Heart right ventricle (tissue), 16 donors: Measurements from ENCODE around the gene MX2. TPM values are rescaled to one million over a fixed set of nuclear protein-coding genes. Genes with fewer than 3 reads are reported as not detected.

Source experiments
- ATAC-seq, 8 donors: fragments of 200-7000 bp; cut with Tn5 transposase; one replicate each; pipeline ENCODE4 v1.9.1; 2020; ENCODE audit warnings: mild to moderate bottlenecking in 8 of 8, moderate library complexity in 8 of 8, moderate number of reproducible peaks in 1 of 8
- DNase-seq, 2 donors: peaks; one replicate each; pipeline ENCODE4 v3.0.0-alpha.2; 2020
- H3K27ac ChIP-seq, 10 donors: fragments of 200-600 bp; sonication (generic) in 2 of 10; one replicate each; pipeline versions ENCODE4 v1.5.0 to v1.8.0; 2020 to 2022; ENCODE audit warnings: mild to moderate bottlenecking in 3 of 10
- H3K27me3 ChIP-seq, 7 donors: fragments of 200-600 bp; one replicate each; pipeline ENCODE4 v1.8.0; 2021 to 2022; ENCODE audit warnings: mild to moderate bottlenecking in 2 of 7
- H3K36me3 ChIP-seq, 9 donors: fragments of 200-600 bp; sonication (generic) in 1 of 9; one replicate each; pipeline versions ENCODE4 v1.5.0 to v1.8.0; 2020 to 2022; ENCODE audit warnings: mild to moderate bottlenecking in 2 of 9
- H3K4me1 ChIP-seq, 9 donors: fragments of 200-600 bp; sonication (generic) in 1 of 9; one replicate each; pipeline versions ENCODE4 v1.5.0 to v1.8.0; 2020 to 2022; ENCODE audit warnings: mild to moderate bottlenecking in 4 of 9
- H3K4me3 ChIP-seq, 10 donors: fragments of 200-600 bp; sonication (generic) in 2 of 10; one replicate each; pipeline versions ENCODE4 v1.5.0 to v1.8.0; 2020 to 2022; ENCODE audit warnings: mild to moderate bottlenecking in 7 of 10, moderate library complexity in 2 of 10
- H3K9me3 ChIP-seq, 11 donors: fragments of 200-600 bp in 10 of 11; sonication (generic) in 2 of 11; one replicate each; pipeline versions ENCODE4 v1.5.0 to v1.8.0; 2013 to 2022; ENCODE audit warnings: mild to moderate bottlenecking in 2 of 11, control low read depth in 1 of 11, moderate library complexity in 1 of 11
- WGBS, 2 donors: extraction: QIAGEN DNeasy Blood & Tissue Kit; methylation state at CpG; one replicate each; pipeline ENCODE4 v1.1.7; 2013; ENCODE audit warnings: inconsistent platforms in 1 of 2; 5-methylcytosine and 5-hydroxymethylcytosine counted together
- intact Hi-C, 10 donors: fragments of 100-400 bp; cut with DNase I; formaldehyde crosslinking; loops; one replicate each; pipeline versions ENCODE4 v1.11.1 to v1.14.2; 2022
- polyA plus RNA-seq, 2 donors: library from polyadenylated mRNA; stranded (reverse); fragments of 200-250 nt; gene quantifications; one replicate each; pipeline ENCODE4 v1.2.3, GENCODE V29; 2013
- total RNA-seq, 10 donors: library from RNA; stranded (reverse); fragmentation: NEBNext Ultra II Directional in 3 of 10; extraction: Animal tissue kit (Norgen Biotek cat#: 25700) in 3 of 10; gene quantifications; one replicate each; pipeline versions ENCODE4 v1.2.1 to v1.2.4, GENCODE V29; 2021 to 2023
- TF ChIP-seq, protein P1 (sequence below), 9 donors: fragments of 200-600 bp; sonication (generic) in 2 of 9; IDR thresholded peaks; one replicate each; pipeline versions ENCODE4 v1.5.0 to v1.8.0; 2021 to 2022; ENCODE audit warnings: antibody characterized with exemption in 9 of 9, mild to moderate bottlenecking in 5 of 9, moderate library complexity in 1 of 9
- donor health status: Arrhythmogenic right ventricular cardiomyopathy.
- donor health status: ischemic (EF 13 %, LVEDD 7.1; RV severe dilation, severe dysfunction).
- donor health status: healthy with polysubstance abuse.
- donor health status: DM: no; HTN: yes; CAD: no.
- donor health status: DM: no; HTN: no; CAD: no.
- donor health status: ischemic (EF 25% LVEDD 6.9; RV normal size, moderate dysfunction).
- donor health status: ischemic (EF 25% LVEDD 5.7; RV mildly dilated, moderate dysfunction).
- donor health status: healthy.
- donor health status: DM: yes; HTN: yes; CAD: no.
- donor health status: Ischemic cardiomyopathy.
- donor health status: ischemic (EF 35%, LVEDD 5.7; RV mildly dilated, moderate dysfunction).
- donor health status: nonischemic (EF 11% LVEDD 7.7; RV severe dilation, severe dysfunction).
- donor health status: DM: yes; HTN: yes; CAD: no.
- donor health status: PGD.
- donor health status: ischemic (EF 29% LVEDD 5.4; RV normal size, mild dysfunction).
- donor health status: nonischemic (EF 23%, LVEDD 6.1; RV moderate dilation, normal function).

MX2 gene
- total and polyA plus RNA-seq, 12 donors = 3.0 to 22.9 (median 6.6) TPM

DNA sequence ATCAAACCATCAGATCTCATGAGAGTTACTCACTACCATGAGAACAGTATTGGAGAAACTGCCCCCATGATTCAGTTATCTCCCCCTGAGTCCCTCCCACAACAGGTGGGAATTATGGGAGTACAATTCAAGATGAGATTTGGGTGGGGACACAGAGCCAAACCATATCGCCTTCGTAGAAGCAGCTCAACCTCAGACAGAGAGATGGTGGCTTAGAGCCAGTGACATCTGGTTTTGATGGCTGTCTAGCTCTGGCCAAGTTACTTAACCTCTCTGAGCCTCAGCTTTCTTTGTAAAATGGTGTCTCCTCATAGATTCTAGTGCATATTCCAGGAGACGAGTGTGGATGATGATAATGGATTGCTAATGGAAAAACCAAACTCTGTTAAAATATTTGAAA, 91.4 kb downstream of the MX2 start:
- intact Hi-C loops = no loop called here
- ATAC-seq = no peak
- no peak overlapping the region for H3K27ac ChIP-seq
- H3K4me1 ChIP-seq = no peaks in the 10 kb centered on the region
- no peak overlapping the region for H3K4me3 ChIP-seq
- no peak for DNase-seq
- H3K9me3 ChIP-seq = no peaks in the 10 kb centered on the region
- no peaks in the 10 kb centered on the region for H3K27me3 ChIP-seq
- TF ChIP-seq, protein P1, sequence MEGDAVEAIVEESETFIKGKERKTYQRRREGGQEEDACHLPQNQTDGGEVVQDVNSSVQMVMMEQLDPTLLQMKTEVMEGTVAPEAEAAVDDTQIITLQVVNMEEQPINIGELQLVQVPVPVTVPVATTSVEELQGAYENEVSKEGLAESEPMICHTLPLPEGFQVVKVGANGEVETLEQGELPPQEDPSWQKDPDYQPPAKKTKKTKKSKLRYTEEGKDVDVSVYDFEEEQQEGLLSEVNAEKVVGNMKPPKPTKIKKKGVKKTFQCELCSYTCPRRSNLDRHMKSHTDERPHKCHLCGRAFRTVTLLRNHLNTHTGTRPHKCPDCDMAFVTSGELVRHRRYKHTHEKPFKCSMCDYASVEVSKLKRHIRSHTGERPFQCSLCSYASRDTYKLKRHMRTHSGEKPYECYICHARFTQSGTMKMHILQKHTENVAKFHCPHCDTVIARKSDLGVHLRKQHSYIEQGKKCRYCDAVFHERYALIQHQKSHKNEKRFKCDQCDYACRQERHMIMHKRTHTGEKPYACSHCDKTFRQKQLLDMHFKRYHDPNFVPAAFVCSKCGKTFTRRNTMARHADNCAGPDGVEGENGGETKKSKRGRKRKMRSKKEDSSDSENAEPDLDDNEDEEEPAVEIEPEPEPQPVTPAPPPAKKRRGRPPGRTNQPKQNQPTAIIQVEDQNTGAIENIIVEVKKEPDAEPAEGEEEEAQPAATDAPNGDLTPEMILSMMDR (IDR thresholded peaks at IDR 0.05) = no peak
- 73 to 84% methylated on average over 3 of the region's 3 CpGs for WGBS, 2 donors
- peaks cover 0 to 98% (median 24%) of the 10 kb centered on the region in 9 donors for H3K36me3 ChIP-seq

DNA sequence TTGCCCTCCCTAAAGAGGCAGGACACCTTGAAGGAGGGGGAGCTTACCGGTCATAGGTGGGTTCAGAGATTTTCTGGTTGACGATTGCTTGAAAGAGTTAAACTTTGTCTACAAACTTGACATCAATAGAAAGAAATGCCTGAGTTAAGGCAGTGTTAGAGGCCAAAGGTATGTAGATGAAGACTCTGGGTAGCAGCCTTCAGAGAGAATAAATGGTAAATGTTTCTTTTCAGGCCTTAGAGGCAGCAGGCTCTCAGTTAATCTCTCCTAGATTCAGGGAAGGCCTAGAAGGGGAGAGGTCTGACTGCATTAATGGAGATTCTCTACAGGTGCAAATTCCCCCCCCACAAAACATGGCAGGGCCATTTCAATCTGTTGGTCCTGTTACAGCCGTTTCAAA, 91.9 kb downstream of the MX2 start:
- Histone ChIP-seq H3K36me3 (peaks cover 0 to 99% (median 26%) of the 10 kb centered on the region in 9 donors), H3K27ac (no peak overlapping the region), H3K4me1 (no peaks in the 10 kb centered on the region), H3K9me3 (no peaks in the 10 kb centered on the region), H3K4me3 (no peak overlapping the region), H3K27me3 (no peaks in the 10 kb centered on the region)
- TF ChIP-seq, protein P1 (IDR thresholded peaks at IDR 0.05) = no peak
- ATAC-seq (no peak), DNase-seq (no peak)
- intact Hi-C loops = no loop called here
- 58 to 82% methylated on average over 3 of the region's 3 CpGs for WGBS, 2 donors

DNA sequence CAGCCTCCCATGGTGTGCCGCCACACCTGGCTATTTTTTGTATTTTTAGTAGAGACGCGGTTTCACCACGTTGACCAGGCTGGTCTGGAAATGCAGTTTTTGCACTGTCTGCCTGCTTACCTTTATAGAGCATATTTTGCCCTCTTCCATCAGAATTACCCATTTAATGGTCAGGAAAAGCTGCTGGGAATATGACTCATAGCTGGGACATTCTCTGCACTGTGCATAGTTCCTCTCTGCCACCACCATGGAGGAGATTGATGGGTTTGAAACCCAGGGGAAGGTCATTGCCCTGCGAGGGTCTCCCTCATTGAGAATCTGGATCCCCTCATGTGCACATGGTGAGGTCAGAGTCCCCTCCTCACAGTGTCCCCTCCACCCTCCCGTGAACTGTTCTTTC, 96.3 kb downstream of the MX2 start:
- no peaks in the 10 kb centered on the region for H3K9me3 ChIP-seq
- WGBS, 2 donors = 91 to 92% methylated on average over 6 of the region's 6 CpGs
- TF ChIP-seq, protein P1 (IDR thresholded peaks at IDR 0.05) = no peak
- ATAC-seq (no peak), DNase-seq (no peak)
- intact Hi-C loops = no loop called here
- no peak overlapping the region for H3K4me3 ChIP-seq
- no peak overlapping the region for H3K27ac ChIP-seq
- peaks cover 0 to 68% (median 19%) of the 10 kb centered on the region in 9 donors for H3K36me3 ChIP-seq
- H3K4me1 ChIP-seq = no peaks in the 10 kb centered on the region
- H3K27me3 ChIP-seq = no peaks in the 10 kb centered on the region

DNA sequence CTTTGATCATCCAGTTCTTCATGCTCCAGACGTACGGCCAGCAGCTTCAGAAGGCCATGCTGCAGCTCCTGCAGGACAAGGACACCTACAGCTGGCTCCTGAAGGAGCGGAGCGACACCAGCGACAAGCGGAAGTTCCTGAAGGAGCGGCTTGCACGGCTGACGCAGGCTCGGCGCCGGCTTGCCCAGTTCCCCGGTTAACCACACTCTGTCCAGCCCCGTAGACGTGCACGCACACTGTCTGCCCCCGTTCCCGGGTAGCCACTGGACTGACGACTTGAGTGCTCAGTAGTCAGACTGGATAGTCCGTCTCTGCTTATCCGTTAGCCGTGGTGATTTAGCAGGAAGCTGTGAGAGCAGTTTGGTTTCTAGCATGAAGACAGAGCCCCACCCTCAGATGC, 96.7 kb downstream of the MX2 start:
- no peaks in the 10 kb centered on the region for H3K9me3 ChIP-seq
- TF ChIP-seq, protein P1 (IDR thresholded peaks at IDR 0.05) = no peak
- WGBS, 2 donors = 91 to 93% methylated on average over 22 of the region's 22 CpGs
- DNase-seq (no peak), ATAC-seq (no peak)
- peaks cover 0 to 64% (median 19%) of the 10 kb centered on the region in 9 donors for H3K36me3 ChIP-seq
- no peak overlapping the region for H3K4me3 ChIP-seq
- intact Hi-C loops = no loop called here
- H3K27me3 ChIP-seq = no peaks in the 10 kb centered on the region
- no peak overlapping the region for H3K27ac ChIP-seq
- H3K4me1 ChIP-seq = no peaks in the 10 kb centered on the region

Other genes with a start within 250 kb of the MX2 start
- 10 to 100 TPM; 11.2 to 36.5 (median 15.1) TPM for gene BACE2, start 193.9 kb upstream of the MX2 start, total RNA-seq
- 10 to 100 TPM in 1 of 2 donors, 1 to 10 TPM in 1; 4.5 to 19.7 TPM for gene BACE2, start 193.9 kb upstream of the MX2 start, polyA plus RNA-seq
- under 1 TPM in 4 of 10 donors, not detected in 6; 0.25 to 0.42 (median 0.35) TPM for gene FAM3B, start 45.2 kb upstream of the MX2 start, total RNA-seq
- gene FAM3B, start 45.2 kb upstream of the MX2 start, polyA plus RNA-seq = under 1 TPM; 0.04 to 0.29 TPM
- gene MX1, start 64.2 kb downstream of the MX2 start, total RNA-seq = 10 to 100 TPM; 11.1 to 50.0 (median 20.1) TPM
- gene MX1, start 64.2 kb downstream of the MX2 start, polyA plus RNA-seq = 10 to 100 TPM in 1 of 2 donors, 1 to 10 TPM in 1; 5.4 to 14.0 TPM
- gene TMPRSS2, start 146.1 kb downstream of the MX2 start, total RNA-seq = not detected
- gene TMPRSS2, start 146.1 kb downstream of the MX2 start, polyA plus RNA-seq = under 1 TPM in 1 of 2 donors, not detected in 1; 0.03 TPM